ENCODE measurements around the gene BSPRY.
A peak's percentile ranks its signal among the peaks of the same experiment; 100 is the strongest.

Gene BSPRY

GRCh38 chr9:113340011-113340699 lies 9.2 kb upstream of the BSPRY start, which contains the start of gene WDR31:
Gene WDR31 (minus strand): TSS chr9:113340275. CDS start chr9:113332022, 8,253 bp downstream.
- DNase-seq (ENCODE audit: low read depth), result peak; percentile 63
- no peak for TF ChIP-seq CTCF (conservative IDR thresholded peaks at IDR 0.05; ENCODE audit: low read depth, low read length)
- peak within 1 kb of the TSS; percentile 85 for H3K4me3 ChIP-seq (ENCODE audit: low read length)

DNA sequence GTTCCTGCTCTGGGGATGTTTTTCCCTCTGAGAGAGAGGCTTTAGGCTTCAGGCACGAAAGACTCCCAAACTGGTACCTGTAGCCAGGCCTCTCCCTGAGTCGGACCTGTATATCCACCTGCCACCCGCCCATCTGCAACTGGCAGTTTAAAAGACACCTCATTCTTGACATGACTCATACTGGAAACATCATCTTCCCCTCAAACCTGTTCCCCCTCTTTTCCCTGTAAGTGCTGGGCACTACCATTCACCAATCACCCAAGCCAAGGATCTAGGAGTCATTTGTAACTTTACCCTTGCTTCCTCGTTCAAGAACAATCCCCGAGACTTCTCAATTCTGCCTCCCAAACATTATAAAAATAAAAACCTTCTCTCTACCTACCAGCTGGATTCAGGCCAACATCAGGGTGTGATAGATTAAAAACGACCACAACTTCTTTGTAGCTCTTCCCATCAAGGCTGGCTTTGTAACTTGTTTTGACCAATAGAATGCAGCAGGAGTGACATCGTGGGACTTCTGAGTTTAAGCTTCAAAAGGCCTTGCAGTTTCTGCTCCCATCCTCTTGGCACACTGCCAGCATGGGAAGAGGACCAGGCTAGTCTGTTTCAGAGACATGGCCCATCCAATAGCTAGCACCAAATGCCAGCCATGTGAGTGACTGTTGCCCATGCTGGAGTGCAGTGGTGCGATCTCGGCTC lies 7.5 kb upstream of the BSPRY start:
- DNase-seq (ENCODE audit: low read depth), result no peak
- no peak overlapping the region for H3K4me3 ChIP-seq (ENCODE audit: low read length)
- TF ChIP-seq CTCF (conservative IDR thresholded peaks at IDR 0.05; ENCODE audit: low read depth, low read length), result no peak

- peak; percentile 92 for DNase-seq (ENCODE audit: low read depth)
- no peak for TF ChIP-seq CTCF (conservative IDR thresholded peaks at IDR 0.05; ENCODE audit: low read depth, low read length)
- no peak overlapping the region for H3K4me3 ChIP-seq (ENCODE audit: low read length)
Observed at GRCh38 chr9:113343732-113344231, 5.6 kb upstream of the BSPRY start.

DNA sequence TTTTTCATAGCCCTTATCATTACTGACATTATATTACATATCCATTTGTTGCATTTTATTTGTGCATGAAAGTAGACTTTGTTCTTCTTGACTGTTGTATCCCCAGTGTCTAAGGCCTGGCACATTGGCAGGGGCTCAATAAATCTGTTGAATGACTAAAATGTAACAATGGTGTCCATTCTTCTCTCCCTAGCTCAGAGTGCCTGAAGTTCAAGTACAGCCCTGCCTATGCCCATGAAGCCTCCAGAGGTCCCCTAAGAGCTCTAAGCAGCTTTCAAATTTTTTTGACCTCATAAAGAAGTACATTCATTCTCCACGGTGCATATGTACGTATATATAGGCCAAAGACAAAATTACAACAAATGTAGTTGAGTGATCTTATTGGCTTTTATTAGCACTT lies 4.2 kb upstream of the BSPRY start:
- H3K4me3 ChIP-seq (ENCODE audit: low read length), result no peak overlapping the region
- no peak for TF ChIP-seq CTCF (conservative IDR thresholded peaks at IDR 0.05; ENCODE audit: low read depth, low read length)
- no peak for DNase-seq (ENCODE audit: low read depth)

GRCh38 chr9:113345671-113346070 lies 3.7 kb upstream of the BSPRY start:
- TF ChIP-seq CTCF (conservative IDR thresholded peaks at IDR 0.05; ENCODE audit: low read depth, low read length), result no peak
- no peak for DNase-seq (ENCODE audit: low read depth)
- no peak overlapping the region for H3K4me3 ChIP-seq (ENCODE audit: low read length)

- TF ChIP-seq CTCF (conservative IDR thresholded peaks at IDR 0.05; ENCODE audit: low read depth, low read length), result no peak
- DNase-seq (ENCODE audit: low read depth), result no peak
- H3K4me3 ChIP-seq (ENCODE audit: low read length), result no peak overlapping the region
Observed at GRCh38 chr9:113348437-113348836, 904 bp upstream of the BSPRY start.

- H3K4me3 ChIP-seq (ENCODE audit: low read length), result no peak overlapping the region
- TF ChIP-seq CTCF (conservative IDR thresholded peaks at IDR 0.05; ENCODE audit: low read depth, low read length), result no peak
- DNase-seq (ENCODE audit: low read depth), result no peak
Observed at GRCh38 chr9:113349066-113349444, 286 bp upstream of the BSPRY start.

Data from retinal pigment epithelial cell (primary cell).